Measurements from ENCODE around the gene CCDC141. TPM values are rescaled to one million over a fixed set of nuclear protein-coding genes. Genes with fewer than 3 reads are reported as not detected.

CCDC141 gene
- total RNA-seq, 2 donors from 2014 or later: 118 to 142 TPM

DNA sequence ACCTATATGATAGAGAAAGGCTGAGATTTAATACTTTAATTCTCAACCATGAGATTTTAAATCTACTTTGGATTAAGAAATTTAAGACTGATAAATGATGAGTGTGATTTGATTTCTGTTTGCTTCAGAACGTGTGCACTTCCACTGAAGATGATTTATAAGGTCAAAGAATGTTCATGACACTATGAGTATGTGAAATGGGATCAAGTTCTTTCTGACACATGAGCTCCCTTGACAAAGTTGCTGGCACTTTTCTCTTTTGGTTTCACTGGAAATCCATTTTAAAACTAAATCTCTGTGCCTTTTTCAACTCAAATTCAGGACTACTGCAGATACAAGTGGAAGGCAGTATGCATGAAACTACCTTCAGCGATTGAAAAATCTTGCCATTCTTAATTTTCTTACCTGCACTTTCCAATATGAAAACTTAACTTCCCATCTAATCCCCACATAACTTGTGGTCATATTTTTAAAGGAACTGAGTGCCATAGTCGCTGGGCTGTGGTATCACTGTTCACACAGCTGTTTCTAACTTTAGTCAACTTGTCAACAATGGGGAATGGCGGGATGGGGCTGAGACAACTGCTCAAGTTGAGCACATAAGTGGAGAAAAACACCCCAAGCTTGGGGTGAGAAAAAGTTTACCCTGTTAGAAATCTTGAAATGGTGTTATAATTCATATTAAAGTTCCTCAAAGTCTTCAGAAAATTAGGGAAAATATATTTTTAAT lies 190.9 kb downstream of the CCDC141 start:
- no peak overlapping the region for H3K4me3 Mint-ChIP-seq
- H3K4me3 ChIP-seq (ENCODE audit: low read length): no peak overlapping the region
- H3K27ac Mint-ChIP-seq: no peak overlapping the region
- H3K9ac ChIP-seq (ENCODE audit: extremely low read depth, low read length, poor library complexity, severe bottlenecking): no peak overlapping the region
- H3K4me1 Mint-ChIP-seq: peaks cover 3% of the 10 kb centered on the region
- no peaks in the 10 kb centered on the region for H3K9me3 Mint-ChIP-seq
- no peaks in the 10 kb centered on the region for H3K9me3 ChIP-seq (ENCODE audit: control insufficient read depth, low read length)
- H3K4me1 ChIP-seq (ENCODE audit: control insufficient read depth, insufficient read depth, low read length): no peaks in the 10 kb centered on the region
- TF ChIP-seq, protein P1, sequence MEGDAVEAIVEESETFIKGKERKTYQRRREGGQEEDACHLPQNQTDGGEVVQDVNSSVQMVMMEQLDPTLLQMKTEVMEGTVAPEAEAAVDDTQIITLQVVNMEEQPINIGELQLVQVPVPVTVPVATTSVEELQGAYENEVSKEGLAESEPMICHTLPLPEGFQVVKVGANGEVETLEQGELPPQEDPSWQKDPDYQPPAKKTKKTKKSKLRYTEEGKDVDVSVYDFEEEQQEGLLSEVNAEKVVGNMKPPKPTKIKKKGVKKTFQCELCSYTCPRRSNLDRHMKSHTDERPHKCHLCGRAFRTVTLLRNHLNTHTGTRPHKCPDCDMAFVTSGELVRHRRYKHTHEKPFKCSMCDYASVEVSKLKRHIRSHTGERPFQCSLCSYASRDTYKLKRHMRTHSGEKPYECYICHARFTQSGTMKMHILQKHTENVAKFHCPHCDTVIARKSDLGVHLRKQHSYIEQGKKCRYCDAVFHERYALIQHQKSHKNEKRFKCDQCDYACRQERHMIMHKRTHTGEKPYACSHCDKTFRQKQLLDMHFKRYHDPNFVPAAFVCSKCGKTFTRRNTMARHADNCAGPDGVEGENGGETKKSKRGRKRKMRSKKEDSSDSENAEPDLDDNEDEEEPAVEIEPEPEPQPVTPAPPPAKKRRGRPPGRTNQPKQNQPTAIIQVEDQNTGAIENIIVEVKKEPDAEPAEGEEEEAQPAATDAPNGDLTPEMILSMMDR (conservative IDR thresholded peaks at IDR 0.05): no peak
- H3K27me3 ChIP-seq (ENCODE audit: control insufficient read depth, insufficient read depth, low read length, poor library complexity, severe bottlenecking): no peaks in the 10 kb centered on the region
- 91% methylated on average over 3 to 4 of the region's 4 CpGs for WGBS, 2 experiments (ENCODE audit: insufficient coverage in 1 of 2, insufficient read length in 1 of 2)
- H3K36me3 ChIP-seq (ENCODE audit: control insufficient read depth, insufficient read depth, low read length): peaks cover 70% of the 10 kb centered on the region
- no peak for DNase-seq
- H3K36me3 Mint-ChIP-seq (ENCODE audit: low read depth): peaks cover 73% of the 10 kb centered on the region
- no peaks in the 10 kb centered on the region for H3K27me3 Mint-ChIP-seq (ENCODE audit: insufficient read depth)
- H3K27ac ChIP-seq (ENCODE audit: low read depth, low read length): no peak overlapping the region

DNA sequence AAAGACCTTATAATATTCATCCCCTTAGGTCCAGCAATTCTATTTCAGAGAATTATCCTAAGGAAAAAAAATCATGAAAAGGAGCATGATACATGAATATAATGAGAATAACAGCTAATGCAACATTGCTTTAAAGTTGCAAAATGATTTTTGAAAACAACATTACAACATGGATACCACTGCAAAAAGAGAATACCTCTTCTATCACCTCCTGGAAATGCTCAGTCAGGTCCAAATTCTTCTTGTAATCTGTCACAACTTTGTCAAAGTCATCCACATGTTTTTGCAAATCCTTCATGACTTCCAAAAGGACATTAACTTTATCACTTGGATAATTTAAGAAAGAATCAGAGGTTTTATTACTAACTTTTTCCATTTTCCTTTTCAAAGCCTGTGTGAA lies 194.8 kb downstream of the CCDC141 start:
- Histone ChIP-seq H3K9ac (ENCODE audit: extremely low read depth, low read length, poor library complexity, severe bottlenecking) (no peak overlapping the region), H3K36me3 (ENCODE audit: control insufficient read depth, insufficient read depth, low read length) (peaks cover 75% of the 10 kb centered on the region), H3K4me3 (ENCODE audit: low read length) (no peak overlapping the region), H3K9me3 (ENCODE audit: control insufficient read depth, low read length) (no peaks in the 10 kb centered on the region), H3K27ac (ENCODE audit: low read depth, low read length) (no peak overlapping the region), H3K4me1 (ENCODE audit: control insufficient read depth, insufficient read depth, low read length) (no peaks in the 10 kb centered on the region), H3K27me3 (ENCODE audit: control insufficient read depth, insufficient read depth, low read length, poor library complexity, severe bottlenecking) (no peaks in the 10 kb centered on the region)
- H3K9me3 Mint-ChIP-seq: no peaks in the 10 kb centered on the region
- H3K27ac Mint-ChIP-seq: no peak overlapping the region
- no peaks in the 10 kb centered on the region for H3K4me1 Mint-ChIP-seq
- peaks cover 70% of the 10 kb centered on the region for H3K36me3 Mint-ChIP-seq (ENCODE audit: low read depth)
- TF ChIP-seq, protein P1 (conservative IDR thresholded peaks at IDR 0.05): no peak
- H3K4me3 Mint-ChIP-seq: no peak overlapping the region
- DNase-seq: no peak
- H3K27me3 Mint-ChIP-seq (ENCODE audit: insufficient read depth): peaks cover 8% of the 10 kb centered on the region

DNA sequence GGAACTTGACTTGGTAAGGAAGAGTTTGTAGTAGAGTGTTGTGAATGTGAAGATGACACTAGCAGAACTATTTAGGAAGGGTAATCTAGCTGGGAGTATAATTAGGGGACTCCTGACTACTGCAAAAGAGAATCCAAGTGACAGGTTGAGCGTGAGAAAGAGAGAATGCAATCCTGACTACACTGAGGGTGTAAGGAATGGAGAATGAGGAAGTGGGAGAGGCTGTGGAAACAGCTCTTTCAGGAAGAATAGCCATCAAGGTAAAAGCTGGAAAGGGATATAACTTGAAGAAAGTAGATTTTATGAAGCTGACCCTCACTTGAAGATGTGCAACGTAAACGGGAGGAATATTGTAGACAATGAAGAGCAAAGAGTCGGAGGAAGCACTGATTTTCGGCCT lies 201.6 kb downstream of the CCDC141 start:
- Mint-ChIP-seq H3K9me3 (peaks cover 7% of the 10 kb centered on the region), H3K4me3 (no peak overlapping the region), H3K4me1 (peaks cover 7% of the 10 kb centered on the region), H3K27me3 (ENCODE audit: insufficient read depth) (peaks cover 14% of the 10 kb centered on the region), H3K36me3 (ENCODE audit: low read depth) (peaks cover 83% of the 10 kb centered on the region), H3K27ac (no peak overlapping the region)
- Histone ChIP-seq H3K36me3 (ENCODE audit: control insufficient read depth, insufficient read depth, low read length) (peaks cover 99% of the 10 kb centered on the region), H3K4me1 (ENCODE audit: control insufficient read depth, insufficient read depth, low read length) (no peaks in the 10 kb centered on the region), H3K27me3 (ENCODE audit: control insufficient read depth, insufficient read depth, low read length, poor library complexity, severe bottlenecking) (no peaks in the 10 kb centered on the region), H3K9ac (ENCODE audit: extremely low read depth, low read length, poor library complexity, severe bottlenecking) (no peak overlapping the region), H3K9me3 (ENCODE audit: control insufficient read depth, low read length) (peaks cover 10% of the 10 kb centered on the region), H3K27ac (ENCODE audit: low read depth, low read length) (no peak overlapping the region), H3K4me3 (ENCODE audit: low read length) (no peak overlapping the region)
- no peak for DNase-seq
- WGBS, 2 experiments (ENCODE audit: insufficient coverage in 1 of 2, insufficient read length in 1 of 2): 95 to 98% methylated on average over 5 of the region's 5 CpGs
- TF ChIP-seq, protein P1 (conservative IDR thresholded peaks at IDR 0.05): no peak
